Right lobe of liver (tissue), 6 donors: ENCODE measurements around the gene ANXA2. TPM values are rescaled to one million over a fixed set of nuclear protein-coding genes. Genes with fewer than 3 reads are reported as not detected.
A peak's percentile ranks its signal among the peaks of the same experiment; 100 is the strongest.
"Not testable (repeated sequence)": the region's sequence is repeated elsewhere in the genome, so short reads cannot be mapped to it uniquely, and the experiment has no call there.

ENCODE experiments used
- ATAC-seq, 4 donors: fragments of 200-7000 bp; cut with Tn5 transposase; one replicate each; pipeline ENCODE4 v1.9.1; 2020; ENCODE audit warnings: mild to moderate bottlenecking in 4 of 4, moderate library complexity in 4 of 4
- DNase-seq, 3 donors: peaks; one replicate each; pipeline ENCODE4 v3.0.0-alpha.2; 2020
- H3K27ac ChIP-seq, 3 donors: fragments of 200-600 bp; one replicate each; pipeline ENCODE4 v1.8.0; 2022
- H3K27me3 ChIP-seq, 2 donors: fragments of 200-600 bp; one replicate each; pipeline ENCODE4 v1.8.0; 2022
- H3K36me3 ChIP-seq, 4 donors: fragments of 200-600 bp; sonication (generic) in 1 of 4; one replicate each; pipeline versions ENCODE4 v1.5.1 to v1.8.0; 2017 to 2022; ENCODE audit warnings: control low read depth in 1 of 4
- H3K4me1 ChIP-seq, 4 donors: fragments of 200-600 bp; sonication (generic) in 1 of 4; one replicate each; pipeline versions ENCODE4 v1.5.1 to v1.8.0; 2017 to 2022; ENCODE audit warnings: control low read depth in 1 of 4
- H3K4me3 ChIP-seq, 3 donors: fragments of 200-600 bp; one replicate each; pipeline ENCODE4 v1.8.0; 2022
- H3K9me3 ChIP-seq, 4 donors: fragments of 200-600 bp; sonication (generic) in 1 of 4; one replicate each; pipeline versions ENCODE4 v1.5.1 to v1.8.0; 2017 to 2022; ENCODE audit warnings: control low read depth in 1 of 4
- CTCF ChIP-seq, 4 donors: fragments of 200-600 bp in 3 of 4; fragments of 450-650 bp in 1 of 4; IDR thresholded peaks; one replicate each; pipeline versions ENCODE4 v1.5.1 to v1.8.0; 2016 to 2022; ENCODE audit warnings: antibody characterized with exemption in 4 of 4, mild to moderate bottlenecking in 2 of 4
- POLR2A ChIP-seq: fragments of 450-650 bp; IDR thresholded peaks from one replicate; pipeline ENCODE4 v1.6.1; 2017; ENCODE audit warnings: antibody characterized with exemption, mild to moderate bottlenecking
- WGBS: methylation state at CpG from one replicate; pipeline ENCODE4 v1.1.6; 2018; ENCODE audit warnings: low coverage, low lambda C conversion rate; ENCODE audit not compliant: insufficient coverage; ENCODE audit errors: missing lambda C conversion rate; 5-methylcytosine and 5-hydroxymethylcytosine counted together
- intact Hi-C, 2 donors: fragments of 100-400 bp; cut with DNase I; formaldehyde crosslinking; loops; one replicate each; pipeline versions ENCODE4 v1.11.2 to v1.14.1; 2022
- total RNA-seq, 6 experiments: library from RNA; depleted of rRNA in 2 of 6; stranded (reverse); fragments of >200 nt in 2 of 6; fragmentation: NEBNext Ultra II Directional in 3 of 6; extraction: Animal tissue kit (Norgen Biotek cat#: 25700) in 3 of 6; gene quantifications; one replicate each; pipeline versions ENCODE4 v1.1.0 to v1.2.4, GENCODE V29; 2016 to 2023
- donor health status: DM: no; HTN: yes; CAD: no.
- donor health status: DM: no; HTN: no; CAD: no.
- donor health status: DM: no; HTN: no; CAD: no.
- donor health status: DM: no; HTN: yes; CAD: no.
- donor health status: DM: no; HTN: yes; CAD: no.

The ANXA2 gene
- total RNA-seq, 6 experiments from 2014 or later = 62.2 to 419 (median 178) TPM

GRCh38 chr15:60363903-60364611, 33.7 kb downstream of the ANXA2 start:
- no peak overlapping the region for H3K27ac ChIP-seq
- peaks cover 0 to 30% (median 9%) of the 10 kb centered on the region in 4 donors for H3K36me3 ChIP-seq
- ATAC-seq (no peak), DNase-seq (no peak)
- TF ChIP-seq POLR2A (no peak), CTCF (IDR thresholded peaks at IDR 0.05) (no peak)
- H3K9me3 ChIP-seq = no peaks in the 10 kb centered on the region
- H3K4me1 ChIP-seq = no peaks in the 10 kb centered on the region
- H3K4me3 ChIP-seq = no peak overlapping the region
- 86% methylated on average over 15 of the region's 17 CpGs for WGBS
- H3K27me3 ChIP-seq = no peaks in the 10 kb centered on the region
- intact Hi-C loops = no loop called here

GRCh38 chr15:60363087-60363549, 34.7 kb downstream of the ANXA2 start:
- peaks cover 0 to 33% (median 9%) of the 10 kb centered on the region in 4 donors for H3K36me3 ChIP-seq
- H3K4me3 ChIP-seq = no peak overlapping the region
- no peak for ATAC-seq
- intact Hi-C loops = no loop called here
- DNase-seq = no peak
- H3K9me3 ChIP-seq = no peaks in the 10 kb centered on the region
- H3K4me1 ChIP-seq = no peaks in the 10 kb centered on the region
- 64% methylated on average over 2 of the region's 2 CpGs for WGBS
- H3K27ac ChIP-seq = no peak overlapping the region
- no peaks in the 10 kb centered on the region for H3K27me3 ChIP-seq
- TF ChIP-seq POLR2A (no peak), CTCF (IDR thresholded peaks at IDR 0.05) (no peak)

- Histone ChIP-seq H3K27ac (no peak overlapping the region), H3K9me3 (no peaks in the 10 kb centered on the region), H3K27me3 (no peaks in the 10 kb centered on the region), H3K4me1 (no peaks in the 10 kb centered on the region), H3K36me3 (peaks cover 0 to 36% (median 9%) of the 10 kb centered on the region in 4 donors), H3K4me3 (no peak overlapping the region)
- DNase-seq (no peak), ATAC-seq (peak in 1 of 4 donors; percentile 35)
- TF ChIP-seq POLR2A = no peak
- no peak for TF ChIP-seq CTCF (IDR thresholded peaks at IDR 0.05)
- WGBS = 58% methylated on average over 8 of the region's 8 CpGs
- intact Hi-C loops = no loop called here
Measured at GRCh38 chr15:60362321-60363086, 35.3 kb downstream of the ANXA2 start.

- WGBS = 58% methylated on average over 8 of the region's 10 CpGs
- H3K27me3 ChIP-seq, intact Hi-C loops, H3K4me1 ChIP-seq, H3K27ac ChIP-seq, H3K9me3 ChIP-seq, H3K4me3 ChIP-seq, DNase-seq: not testable (repeated sequence)
- ATAC-seq = peak; percentile 64 to 86 (median 84)
- TF ChIP-seq CTCF (IDR thresholded peaks at IDR 0.05) = peak; percentile 58 to 71 (median 63)
- H3K36me3 ChIP-seq = peaks cover 7 to 59% (median 14%) of the 10 kb centered on the region in 4 donors
Measured at GRCh38 chr15:60359738-60360137, 38.0 kb downstream of the ANXA2 start.
